ENCODE results near the gene NT5E.
A peak's percentile ranks its signal among the peaks of the same experiment; 100 is the strongest.

Gene NT5E

GRCh38 chr6:85404564-85405174 lies 45.2 kb upstream of the NT5E start:
- TF ChIP-seq CTCF (conservative IDR thresholded peaks at IDR 0.05; ENCODE audit: low read length) (no peak), EZH2phosphoT487 (IDR thresholded peaks at IDR 0.05; ENCODE audit: borderline replicate concordance) (no peak)
- peak overlapping the region; percentile 39 for H2AFZ ChIP-seq (ENCODE audit: low read length)
- no peaks in the 10 kb centered on the region for H4K20me1 ChIP-seq (ENCODE audit: insufficient read depth, low read length, poor library complexity, severe bottlenecking)
- H3K9me2 ChIP-seq (replicated peaks; ENCODE audit: low read depth, low read length): no peaks in the 10 kb centered on the region
- H3K9ac ChIP-seq (ENCODE audit: low read depth, low read length, poor library complexity, severe bottlenecking): no peak overlapping the region
- no peaks in the 10 kb centered on the region for H3K36me3 ChIP-seq (ENCODE audit: insufficient read depth, low read length)
- no peaks in the 10 kb centered on the region; the same call in 1 of the 2 replicates for H3F3A ChIP-seq (ENCODE audit: low read depth)
- H3K27me3 ChIP-seq (ENCODE audit: insufficient read depth, low read length, poor library complexity, severe bottlenecking): no peaks in the 10 kb centered on the region
- H3K4me3 ChIP-seq (ENCODE audit: low read length, poor library complexity, severe bottlenecking): no peak overlapping the region
- no peaks in the 10 kb centered on the region for H3K79me2 ChIP-seq (ENCODE audit: insufficient read depth, low read length)
- H3K4me1 ChIP-seq (ENCODE audit: insufficient read depth, low read length, poor library complexity, severe bottlenecking): peaks cover 53% of the 10 kb centered on the region
- no peaks in the 10 kb centered on the region for H3K9me3 ChIP-seq (ENCODE audit: insufficient read depth, low read depth, low read length)
- H3K4me2 ChIP-seq (ENCODE audit: low read depth, low read length, poor library complexity, severe bottlenecking): no peak overlapping the region

- Histone ChIP-seq H3K4me3 (ENCODE audit: low read length, poor library complexity, severe bottlenecking) (no peak overlapping the region), H3K79me2 (ENCODE audit: insufficient read depth, low read length) (no peaks in the 10 kb centered on the region)
These were observed 44.6 kb upstream of the NT5E start for GRCh38 chr6:85405175-85405852.

GRCh38 chr6:85405853-85406198 lies 44.1 kb upstream of the NT5E start:
- Histone ChIP-seq H3K9ac (ENCODE audit: low read depth, low read length, poor library complexity, severe bottlenecking) (no peak overlapping the region), H3K9me3 (ENCODE audit: insufficient read depth, low read depth, low read length) (no peaks in the 10 kb centered on the region), H3K36me3 (ENCODE audit: insufficient read depth, low read length) (no peaks in the 10 kb centered on the region), H4K20me1 (ENCODE audit: insufficient read depth, low read length, poor library complexity, severe bottlenecking) (no peaks in the 10 kb centered on the region), H3F3A (ENCODE audit: low read depth) (no peaks in the 10 kb centered on the region; the same call in 1 of the 2 replicates), H3K9me2 (replicated peaks; ENCODE audit: low read depth, low read length) (no peaks in the 10 kb centered on the region), H3K4me3 (ENCODE audit: low read length, poor library complexity, severe bottlenecking) (no peak overlapping the region), H2AFZ (ENCODE audit: low read length) (no peak overlapping the region), H3K79me2 (ENCODE audit: insufficient read depth, low read length) (no peaks in the 10 kb centered on the region), H3K4me2 (ENCODE audit: low read depth, low read length, poor library complexity, severe bottlenecking) (no peak overlapping the region), H3K4me1 (ENCODE audit: insufficient read depth, low read length, poor library complexity, severe bottlenecking) (peaks cover 50% of the 10 kb centered on the region), H3K27me3 (ENCODE audit: insufficient read depth, low read length, poor library complexity, severe bottlenecking) (no peaks in the 10 kb centered on the region)
- TF ChIP-seq CTCF (conservative IDR thresholded peaks at IDR 0.05; ENCODE audit: low read length): no peak

More at GRCh38 chr6:85405175-85405852, 44.6 kb upstream of the NT5E start:
- no peak overlapping the region for H3K4me2 ChIP-seq (ENCODE audit: low read depth, low read length, poor library complexity, severe bottlenecking)
- H4K20me1 ChIP-seq (ENCODE audit: insufficient read depth, low read length, poor library complexity, severe bottlenecking): no peaks in the 10 kb centered on the region
- H3K4me1 ChIP-seq (ENCODE audit: insufficient read depth, low read length, poor library complexity, severe bottlenecking): peaks cover 53% of the 10 kb centered on the region
- H3K9me3 ChIP-seq (ENCODE audit: insufficient read depth, low read depth, low read length): no peaks in the 10 kb centered on the region
- TF ChIP-seq CTCF (conservative IDR thresholded peaks at IDR 0.05; ENCODE audit: low read length) (no peak), EZH2phosphoT487 (IDR thresholded peaks at IDR 0.05; ENCODE audit: borderline replicate concordance) (no peak)
- peak overlapping the region; percentile 39 for H2AFZ ChIP-seq (ENCODE audit: low read length)
- H3K9me2 ChIP-seq (replicated peaks; ENCODE audit: low read depth, low read length): no peaks in the 10 kb centered on the region
- H3K27me3 ChIP-seq (ENCODE audit: insufficient read depth, low read length, poor library complexity, severe bottlenecking): no peaks in the 10 kb centered on the region
- no peaks in the 10 kb centered on the region; the same call in 1 of the 2 replicates for H3F3A ChIP-seq (ENCODE audit: low read depth)
- H3K36me3 ChIP-seq (ENCODE audit: insufficient read depth, low read length): no peaks in the 10 kb centered on the region
- H3K9ac ChIP-seq (ENCODE audit: low read depth, low read length, poor library complexity, severe bottlenecking): no peak overlapping the region

Data from Loucy (cell line).